IPS-NIHi7 (cell line): Measurements from ENCODE around the gene HIPK2.
"Not testable (repeated sequence)": the region's sequence is repeated elsewhere in the genome, so short reads cannot be mapped to it uniquely, and the experiment has no call there.

Experiments
- DNase-seq: peaks from one replicate; pipeline ENCODE4 v3.0.0; 2012; ENCODE audit warnings: mixed read lengths; ENCODE audit errors: extremely low spot score

The HIPK2 gene

GRCh38 chr7:139623518-139623917, 154.3 kb downstream of the HIPK2 start:
- DNase-seq: no peak

GRCh38 chr7:139620676-139621344, 157.0 kb downstream of the HIPK2 start:
- peak; percentile 87 for DNase-seq

DNA sequence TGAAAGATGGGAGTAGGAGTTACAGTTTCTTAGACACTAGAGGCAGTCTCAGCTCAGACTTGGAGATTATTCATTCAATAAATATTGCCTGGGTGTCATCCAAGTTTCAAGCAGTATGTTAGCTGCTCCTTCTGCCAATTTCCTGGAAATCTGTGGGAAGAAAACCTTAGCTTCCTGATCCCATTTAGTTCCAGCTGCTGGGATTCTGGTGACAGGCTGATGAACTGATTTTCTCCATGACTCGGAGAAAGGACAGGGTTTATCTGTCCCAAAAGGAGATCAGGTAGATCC, 158.5 kb downstream of the HIPK2 start:
- DNase-seq: no peak

DNA sequence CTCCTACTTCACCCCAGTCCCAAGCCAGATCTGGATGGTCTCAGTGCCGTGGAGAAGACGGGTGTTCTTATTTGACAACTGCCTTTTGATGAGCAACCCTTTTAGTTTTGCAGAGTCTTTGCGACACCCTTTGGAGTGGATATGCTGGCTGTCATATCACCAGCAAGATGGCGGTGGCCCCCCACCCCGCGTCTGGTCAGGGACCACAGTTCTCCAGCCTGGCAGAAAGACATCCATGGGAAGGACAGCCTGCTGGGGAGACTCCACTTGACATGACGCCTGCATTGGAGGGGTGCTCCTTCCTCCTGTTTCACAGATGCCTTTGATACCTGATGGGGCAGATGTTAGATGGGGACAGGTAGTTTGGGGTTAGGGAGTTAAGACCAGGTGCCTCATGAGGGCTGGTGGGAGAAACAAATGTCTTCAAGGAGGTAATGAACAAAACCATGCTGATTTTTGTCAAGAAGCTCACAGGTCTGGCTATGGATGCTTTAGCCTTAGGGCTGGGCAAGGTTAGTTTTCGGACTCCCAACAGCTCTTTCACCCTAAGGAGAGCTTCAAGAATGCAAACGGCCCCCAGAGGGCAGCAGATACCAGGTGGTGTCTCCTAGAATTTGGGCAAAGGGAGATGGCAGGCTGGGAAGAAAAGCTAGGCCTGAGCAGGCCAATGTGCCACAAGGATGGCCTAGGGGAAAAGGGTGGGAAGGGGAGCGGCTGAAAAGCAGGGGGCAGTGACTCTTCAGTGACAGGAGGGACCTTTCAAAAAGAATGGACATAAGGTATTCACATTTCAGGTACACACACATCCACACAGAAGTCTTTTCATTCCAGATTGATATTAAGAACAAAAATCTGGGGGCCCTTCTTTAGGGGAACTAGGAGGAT, 159.1 kb downstream of the HIPK2 start:
- DNase-seq: peak; percentile 66

GRCh38 chr7:139617074-139617473, 160.7 kb downstream of the HIPK2 start:
- no peak for DNase-seq

- DNase-seq: no peak
Observed at GRCh38 chr7:139614886-139615285, 162.9 kb downstream of the HIPK2 start.

DNA sequence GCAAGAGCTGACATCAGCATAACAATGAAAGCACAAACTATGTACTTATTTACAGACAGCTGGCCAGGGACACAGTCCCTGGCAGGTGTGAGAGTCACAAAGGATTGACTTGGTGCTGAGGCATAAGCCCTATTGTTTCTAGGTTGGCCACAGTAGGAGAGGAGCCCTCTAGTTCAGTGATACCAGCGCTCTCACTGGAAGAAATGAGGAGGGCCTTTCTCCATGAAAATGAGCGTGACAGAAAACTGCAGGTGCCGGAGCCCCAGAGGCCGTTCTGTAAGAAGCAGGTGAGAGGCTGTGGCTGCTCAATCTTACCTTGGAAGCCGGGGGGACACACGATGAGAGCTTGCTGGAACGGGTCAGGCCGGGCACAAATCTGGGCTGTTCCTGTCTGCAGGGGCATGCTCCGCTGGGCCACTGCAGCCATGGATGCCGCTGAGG, 163.8 kb downstream of the HIPK2 start:
- DNase-seq: peak; percentile 38

DNA sequence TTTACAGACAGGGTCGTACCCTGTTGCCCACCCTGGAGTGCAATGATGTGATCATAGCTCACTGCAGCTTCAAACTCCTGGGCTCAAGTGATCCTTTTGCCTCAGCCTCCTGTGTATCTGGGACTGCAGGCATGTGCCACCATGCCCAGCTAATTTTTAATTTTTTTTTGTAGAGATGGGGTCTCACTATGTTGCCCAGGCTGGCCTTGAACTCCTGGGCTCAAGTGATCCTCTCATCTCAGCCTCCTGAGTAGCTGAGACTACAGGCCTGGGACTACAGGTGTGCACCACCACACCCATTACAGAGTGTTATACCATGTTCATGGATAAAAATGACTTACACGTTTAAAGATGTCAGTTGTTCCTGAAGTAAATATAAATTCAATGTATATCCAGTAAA, 166.2 kb downstream of the HIPK2 start:
- not testable (repeated sequence) for DNase-seq

- no peak for DNase-seq
Observed at GRCh38 chr7:139610595-139610994, 167.2 kb downstream of the HIPK2 start.

DNA sequence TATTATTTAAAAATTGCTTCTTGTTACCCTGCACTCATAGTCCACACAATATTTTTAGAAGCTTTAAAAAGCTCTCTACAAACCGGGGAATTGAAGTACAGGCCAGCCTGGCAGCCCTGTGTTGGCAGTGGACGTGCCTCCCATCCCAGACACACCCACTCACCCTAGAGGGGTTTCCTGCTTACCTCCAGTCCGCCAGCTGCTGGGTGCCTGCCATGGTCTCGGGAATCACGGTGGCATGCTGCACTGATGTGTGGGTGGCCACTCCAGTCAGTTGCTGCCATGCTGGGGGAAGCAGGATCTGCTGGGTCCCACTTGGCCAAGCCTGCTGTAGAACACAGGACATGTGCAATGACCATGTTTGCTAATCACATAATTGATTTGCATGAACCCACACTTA, 173.9 kb downstream of the HIPK2 start:
- DNase-seq: no peak

DNA sequence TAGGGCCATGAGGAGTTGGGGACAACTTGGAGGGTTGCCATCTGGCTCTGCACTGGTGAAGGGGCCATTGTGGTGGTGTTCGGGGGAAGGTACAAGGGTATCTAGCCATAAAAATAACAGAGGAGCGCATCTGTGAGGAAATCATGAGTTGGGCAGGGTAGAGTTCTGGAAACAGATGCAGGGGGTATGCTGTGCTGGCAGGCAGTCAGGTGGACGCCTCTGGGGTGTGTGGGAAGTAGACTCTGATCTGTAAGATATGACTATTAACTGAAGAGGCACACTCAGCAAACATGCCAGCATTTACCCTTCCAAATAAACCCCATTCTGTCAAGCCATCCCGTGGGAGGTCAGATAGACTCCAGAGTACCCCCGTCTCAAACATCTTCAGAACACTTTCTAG, 174.5 kb downstream of the HIPK2 start:
- DNase-seq: no peak

DNA sequence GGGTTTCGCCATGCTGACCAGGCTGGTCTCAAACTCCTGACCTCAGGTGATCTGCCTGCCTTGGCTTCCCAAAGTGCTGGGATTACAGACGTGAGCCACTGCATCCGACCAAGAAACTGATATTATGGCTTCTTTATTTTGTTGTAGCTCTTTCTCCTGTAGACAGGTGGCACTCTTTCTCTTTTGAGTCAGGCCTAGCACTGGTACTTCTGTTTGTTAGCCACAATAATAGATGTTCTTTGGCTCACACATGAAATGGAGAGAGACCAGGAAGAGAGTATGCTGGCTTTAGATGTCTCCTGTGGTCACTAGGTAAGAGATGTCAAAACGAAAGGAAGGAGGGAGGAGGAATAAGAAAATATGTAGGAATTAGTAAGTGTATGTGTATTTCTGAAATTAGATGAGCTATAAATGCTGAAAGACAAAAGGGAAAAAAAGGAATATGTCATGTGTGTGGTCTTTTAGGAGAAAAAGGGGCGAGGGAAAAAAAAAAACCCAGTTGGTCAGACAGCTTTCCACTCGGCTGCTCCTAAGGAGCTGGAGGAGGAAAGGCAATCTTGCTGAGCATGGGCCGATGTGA, 175.6 kb downstream of the HIPK2 start:
- DNase-seq: peak; percentile 62

DNA sequence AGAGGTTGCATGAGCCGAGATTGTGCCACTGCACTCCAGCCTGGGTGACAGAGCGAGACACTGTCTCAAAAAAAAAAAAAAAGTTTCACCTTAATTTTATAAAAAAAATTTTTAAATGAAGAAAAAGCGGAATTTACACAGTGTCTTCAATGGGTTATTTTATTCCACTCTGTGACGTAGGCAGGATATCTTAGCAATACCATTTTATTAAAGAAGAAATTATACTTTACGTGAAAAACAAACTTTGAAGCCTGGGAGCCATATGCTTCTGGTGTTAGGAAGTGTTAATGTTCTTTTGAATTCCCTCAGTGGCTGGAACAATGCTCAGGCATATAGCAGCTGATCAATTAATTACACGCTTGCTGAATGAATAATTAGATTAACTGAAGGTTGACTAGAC, 176.6 kb downstream of the HIPK2 start:
- no peak for DNase-seq

GRCh38 chr7:139600306-139600705, 177.5 kb downstream of the HIPK2 start:
- no peak for DNase-seq

GRCh38 chr7:139598642-139599041, 179.2 kb downstream of the HIPK2 start:
- no peak for DNase-seq

DNA sequence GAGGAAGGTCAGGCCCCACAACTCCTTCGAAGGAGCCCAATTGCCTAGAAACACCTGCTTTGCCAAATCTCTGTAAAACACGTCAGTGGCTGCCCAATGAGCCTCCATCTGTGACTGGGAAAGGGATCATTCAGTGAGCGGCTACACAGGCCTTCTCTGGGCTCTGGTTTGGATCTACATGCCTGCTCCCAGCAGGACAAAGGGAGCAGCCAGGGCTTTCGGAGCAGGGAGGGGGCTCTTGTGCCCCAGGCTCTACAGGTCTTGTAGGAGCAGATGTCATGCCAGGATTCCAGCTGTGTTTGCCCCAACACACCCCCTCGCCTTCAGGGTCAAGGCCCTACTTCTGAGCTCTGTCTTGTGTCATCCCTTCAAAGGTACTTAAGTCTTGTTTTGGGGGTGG, 180.8 kb downstream of the HIPK2 start:
- no peak for DNase-seq

GRCh38 chr7:139596626-139597025, 181.2 kb downstream of the HIPK2 start:
- DNase-seq: no peak

GRCh38 chr7:139595806-139596205, 182.0 kb downstream of the HIPK2 start:
- DNase-seq: no peak

DNA sequence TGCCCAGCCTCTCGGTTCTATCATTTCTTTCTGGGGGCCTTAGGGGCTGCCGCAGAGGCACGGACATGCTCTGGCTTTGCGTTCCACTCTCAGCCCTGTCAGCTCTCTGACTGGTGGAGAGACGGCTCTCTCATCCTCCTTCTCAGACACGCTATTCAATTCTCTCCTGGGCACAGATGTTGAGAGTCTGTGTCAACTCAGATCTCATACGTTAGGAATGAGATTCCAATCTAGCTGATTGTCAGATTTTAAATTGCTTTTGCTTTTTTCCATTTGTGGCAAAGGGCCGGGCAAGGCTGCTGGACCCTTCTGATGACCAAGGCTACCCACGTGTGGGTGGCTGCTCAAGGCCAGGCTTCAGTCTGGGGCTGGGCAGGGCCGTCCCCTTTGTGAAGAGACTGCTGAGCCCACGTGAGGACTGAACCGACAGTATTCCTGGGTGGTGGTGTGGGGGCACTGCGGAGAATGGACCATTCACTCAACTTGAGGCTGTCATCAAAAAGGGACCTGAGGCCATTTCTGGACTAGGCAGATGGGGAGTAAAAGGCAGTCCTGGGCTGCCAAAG, 182.8 kb downstream of the HIPK2 start:
- no peak for DNase-seq

GRCh38 chr7:139594090-139594489, 183.7 kb downstream of the HIPK2 start:
- no peak for DNase-seq

DNA sequence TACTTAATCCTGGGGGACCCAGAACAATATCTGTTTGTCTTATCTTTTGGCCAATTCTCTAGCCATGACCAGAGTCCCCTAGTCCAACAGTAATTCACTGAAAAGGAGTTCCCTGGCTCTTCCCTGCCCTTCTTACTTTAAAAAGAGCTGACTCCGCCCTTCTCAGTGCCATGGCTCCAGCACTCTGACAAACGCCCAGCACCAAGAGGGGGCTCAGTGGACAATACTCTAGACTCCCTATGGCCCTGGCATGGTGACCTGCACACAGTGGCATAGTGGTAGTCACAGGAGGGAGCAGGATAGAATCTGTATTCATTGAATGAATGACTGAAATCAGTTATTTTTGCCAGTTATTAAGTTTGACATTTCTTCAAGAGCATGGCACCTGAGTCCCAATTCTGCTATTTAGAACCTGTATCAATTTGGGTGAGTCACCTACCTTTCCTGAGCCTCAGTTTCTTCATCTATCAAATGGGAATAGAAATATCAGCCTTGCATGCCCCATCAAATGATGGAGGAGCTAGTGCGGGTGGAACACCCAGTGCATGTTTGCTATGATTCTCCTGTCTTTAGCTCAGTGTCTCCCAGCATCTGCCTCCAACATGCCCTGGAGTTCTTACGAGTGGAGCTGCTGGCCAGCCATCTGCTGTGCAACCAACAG, 184.9 kb downstream of the HIPK2 start:
- DNase-seq: no peak

DNA sequence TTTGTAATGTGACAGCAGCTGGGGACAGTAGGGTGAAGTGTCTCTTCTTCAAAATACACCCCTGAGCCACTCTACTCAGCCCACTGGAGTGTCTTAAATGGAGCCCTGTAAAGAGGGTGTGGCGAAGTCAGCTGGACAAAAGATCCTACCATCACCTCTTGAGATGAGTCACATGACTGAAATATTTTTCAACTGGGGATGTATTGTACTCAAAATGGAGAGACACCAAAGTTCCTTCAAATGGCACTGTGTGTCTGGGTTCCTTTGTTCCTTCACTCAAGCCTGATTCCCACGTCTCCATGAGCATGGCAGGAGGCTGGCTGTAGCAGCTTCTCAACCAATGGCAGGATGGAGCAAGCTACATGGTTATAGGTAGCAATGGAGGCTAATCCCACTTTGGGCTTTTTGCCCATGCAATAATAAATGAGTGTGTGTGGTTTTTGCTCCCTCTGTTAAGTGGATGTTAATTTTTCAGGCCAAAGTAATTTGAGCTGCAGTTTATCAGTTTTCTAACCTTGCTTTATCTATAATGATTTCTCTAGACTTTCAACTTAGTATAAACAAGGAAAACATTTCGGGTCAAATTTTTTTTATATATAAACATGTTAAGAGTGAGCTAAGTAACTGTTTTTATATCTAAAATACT, 186.1 kb downstream of the HIPK2 start:
- DNase-seq: no peak
